NCI-H1092 treated with DMSO at 0.1 percent for 48 hours (cell line): ENCODE data around the gene PHLDA2.
"Not testable (repeated sequence)": the region's sequence is repeated elsewhere in the genome, so short reads cannot be mapped to it uniquely, and the experiment has no call there.

Experiments used
- DNase-seq: peaks from one replicate; lab custom pipeline; 2025; lab: John Stamatoyannopoulos, UW

PHLDA2 gene

DNA sequence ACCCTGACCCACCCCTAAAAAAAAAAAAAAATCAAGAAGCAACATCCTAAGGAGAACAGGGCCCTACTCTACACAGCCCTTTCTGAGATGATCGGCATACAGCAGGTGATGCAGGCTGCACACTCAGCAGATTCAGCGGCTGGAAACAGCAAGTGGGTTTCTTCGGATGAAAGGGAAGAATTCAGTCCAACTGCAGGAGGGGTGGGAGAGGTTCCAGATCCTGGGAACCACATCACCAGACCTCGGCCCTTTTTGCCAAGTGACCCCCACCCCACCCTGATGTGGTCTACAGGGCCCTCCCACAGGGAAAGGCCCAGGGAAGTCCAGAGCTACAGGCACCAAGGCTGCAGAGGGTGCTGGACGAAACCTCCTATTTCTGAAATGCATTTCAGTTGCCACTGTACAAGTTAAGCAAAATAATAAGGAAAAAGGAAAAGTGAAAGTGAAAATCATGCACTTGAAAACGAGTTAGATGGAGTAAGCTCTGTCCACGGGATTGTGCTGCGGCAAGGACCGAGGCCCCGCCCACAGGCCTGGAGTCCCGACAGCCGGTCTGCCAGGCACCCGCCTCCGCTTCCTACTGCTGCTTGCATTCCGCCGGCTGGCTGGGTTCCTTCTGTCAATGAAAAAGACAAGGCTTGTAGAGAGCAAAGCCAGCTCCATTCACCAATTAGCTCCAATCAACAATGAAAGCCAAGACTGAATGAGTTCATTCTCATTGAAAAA lies 16.0 kb upstream of the PHLDA2 start:
- no peak for DNase-seq

DNA sequence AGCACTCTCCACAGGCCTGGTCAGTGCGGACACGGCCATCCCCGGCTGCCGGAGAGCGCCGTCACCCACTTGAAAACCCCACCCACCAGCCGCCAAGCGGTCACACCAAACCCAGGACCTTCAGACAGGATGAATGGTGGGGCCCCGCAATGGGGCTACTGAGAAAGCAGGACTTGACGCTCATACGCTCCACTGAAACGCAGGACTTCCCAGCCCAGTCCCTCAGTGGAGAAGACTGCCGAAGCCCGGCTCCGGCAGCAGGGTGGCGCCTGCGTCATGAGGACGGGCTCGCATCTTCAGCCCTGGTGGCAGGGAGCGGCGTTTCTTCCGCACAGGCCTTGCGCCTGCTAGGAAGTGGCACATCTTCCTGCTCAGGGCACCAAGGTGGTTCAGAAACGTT lies 15.3 kb upstream of the PHLDA2 start:
- DNase-seq: no peak

DNA sequence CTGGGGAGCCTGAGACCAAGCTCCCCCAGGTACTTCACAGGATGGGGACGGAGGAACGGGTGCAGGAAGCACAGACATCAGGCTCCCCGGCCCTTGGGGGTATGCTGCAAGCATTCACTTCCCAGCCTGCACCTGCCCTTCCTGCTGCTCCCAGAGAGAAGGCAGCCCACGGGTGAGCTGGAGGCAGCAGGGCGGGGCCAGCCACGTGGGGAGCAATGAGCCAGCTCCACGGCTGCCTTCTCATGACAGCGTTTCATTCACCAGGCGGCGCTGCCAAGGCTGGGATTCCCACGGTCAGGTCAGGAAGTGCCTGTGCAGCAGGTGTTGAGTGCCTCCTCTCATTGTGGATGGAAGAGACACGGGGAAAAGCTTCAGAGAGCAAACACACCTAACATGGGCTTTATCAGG lies 14.5 kb upstream of the PHLDA2 start:
- DNase-seq: no peak

- DNase-seq: no peak
Observed at GRCh38 chr11:2942872-2943710, 13.9 kb upstream of the PHLDA2 start.

- DNase-seq: no peak
Observed at GRCh38 chr11:2942447-2942846, 13.2 kb upstream of the PHLDA2 start.

DNA sequence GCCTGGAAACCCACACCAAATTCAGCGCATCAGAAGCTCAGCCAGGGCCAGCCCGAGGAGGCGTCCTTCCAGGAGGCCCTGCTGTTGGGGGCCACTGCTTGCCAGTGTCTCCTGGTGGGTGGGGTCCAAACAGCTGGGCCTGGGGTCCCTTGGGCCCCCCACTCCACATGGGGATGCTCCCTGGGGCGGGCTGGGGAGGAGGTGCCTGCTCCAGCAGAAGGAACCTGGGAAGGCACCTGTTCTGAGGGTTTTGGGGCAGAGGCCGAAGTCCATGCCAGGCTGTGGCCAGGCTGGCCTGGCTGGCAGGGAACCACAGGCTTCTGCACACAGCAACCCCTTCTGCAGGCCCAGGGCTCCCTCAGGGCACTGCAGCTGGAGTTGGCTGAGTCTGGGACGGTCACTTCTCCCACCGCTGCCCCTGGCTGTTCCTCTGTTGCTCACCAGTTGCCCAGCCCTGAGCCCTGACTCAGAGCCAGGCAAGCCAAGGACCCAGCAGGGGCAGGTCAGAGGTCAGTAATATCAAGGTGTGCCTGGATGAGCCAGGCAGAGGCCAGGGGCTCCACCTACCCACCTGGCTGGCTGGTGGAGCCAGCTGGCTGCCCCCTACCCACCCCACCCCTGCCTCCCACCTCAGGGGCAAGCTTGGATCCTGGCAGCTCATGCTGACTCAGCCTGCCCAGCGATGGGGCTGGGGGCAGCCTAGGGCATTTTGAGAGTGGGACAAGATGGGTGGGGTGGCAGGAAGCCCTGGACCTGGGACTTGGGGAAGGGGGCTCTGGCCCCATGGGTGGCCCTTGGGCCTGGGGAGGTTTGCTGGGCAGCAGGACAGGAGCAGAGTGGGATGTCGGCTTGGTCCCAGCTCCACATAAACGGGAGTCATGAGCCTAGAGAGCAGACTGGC lies 12.0 kb upstream of the PHLDA2 start:
- DNase-seq: no peak

DNA sequence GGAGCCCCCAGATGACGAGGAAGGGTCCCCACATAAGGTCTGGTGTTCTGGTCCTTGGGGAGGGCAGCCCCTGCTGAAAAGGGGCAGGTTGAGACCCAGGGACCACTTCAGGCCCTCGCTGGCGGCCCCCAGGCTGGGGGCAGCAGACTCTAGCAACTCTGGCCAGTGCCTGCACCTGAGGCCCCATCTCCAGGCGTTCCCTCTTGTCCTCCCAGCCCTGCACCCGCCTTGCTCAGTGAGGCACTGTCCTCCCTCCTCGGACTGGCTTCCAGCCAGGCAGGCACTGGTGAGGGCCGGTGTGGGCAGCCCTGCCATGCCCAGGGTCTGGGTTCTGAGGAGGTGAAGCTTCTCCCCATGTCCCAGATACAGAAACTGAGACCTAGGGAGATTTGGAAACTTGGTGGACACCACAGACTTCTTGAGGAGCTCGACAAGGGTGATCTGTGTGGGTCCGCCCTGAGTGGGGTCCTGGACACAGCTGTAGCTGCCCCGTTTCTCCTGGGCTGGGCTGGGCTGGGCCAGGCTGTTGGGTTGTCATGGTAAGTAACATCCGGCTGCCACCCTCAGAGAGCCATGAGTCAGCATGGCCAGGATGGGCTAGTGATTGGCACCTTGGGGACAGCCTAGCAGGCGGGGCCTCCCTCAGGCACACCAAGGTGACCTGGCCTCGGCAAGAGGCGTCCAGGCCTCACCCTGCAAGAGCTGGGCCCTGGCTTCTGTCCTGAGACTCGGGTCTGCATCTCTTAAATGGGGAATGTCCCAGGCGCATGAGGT lies 11.1 kb upstream of the PHLDA2 start:
- no peak for DNase-seq

DNA sequence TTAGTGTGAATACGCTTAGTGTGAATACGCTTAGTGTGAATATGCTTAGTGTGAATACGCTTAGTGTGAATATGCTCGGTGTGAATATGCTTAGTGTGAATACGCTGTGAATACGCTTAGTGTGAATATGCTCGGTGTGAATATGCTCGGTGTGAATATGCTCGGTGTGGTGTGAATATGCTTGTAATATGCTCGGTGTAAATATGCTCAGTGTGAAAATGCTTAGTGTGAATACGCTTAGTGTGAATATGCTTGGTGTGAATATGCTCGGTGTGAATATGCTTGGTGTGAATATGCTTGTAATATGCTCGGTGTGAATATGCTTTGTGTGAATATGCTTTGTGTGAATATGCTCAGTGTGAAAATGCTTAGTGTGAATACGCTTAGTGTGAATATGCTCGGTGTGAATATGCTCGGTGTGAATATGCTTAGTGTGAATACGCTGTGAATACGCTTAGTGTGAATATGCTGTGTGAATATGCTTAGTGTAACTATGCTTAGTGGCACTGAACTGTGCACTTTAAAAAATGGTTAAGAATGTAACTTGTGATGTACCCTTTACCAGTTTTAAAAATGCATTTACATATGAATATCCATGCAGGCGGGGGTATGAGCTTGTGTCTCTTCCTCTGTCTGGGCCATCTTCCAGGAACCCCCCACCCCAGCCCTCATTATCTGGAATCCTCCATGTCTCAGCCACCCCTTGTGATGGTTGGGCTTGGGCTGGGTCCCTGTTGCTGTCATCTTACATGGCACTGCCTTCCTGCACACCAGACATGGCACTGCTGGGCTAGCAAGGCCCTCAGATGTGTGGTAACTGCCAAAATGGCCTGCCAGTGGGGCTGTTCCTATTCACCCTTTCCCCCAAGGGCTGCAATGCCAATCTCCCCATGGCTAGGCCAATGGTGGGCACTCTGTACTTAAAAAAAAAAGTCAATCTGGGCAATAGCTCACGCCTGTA lies 9.5 kb upstream of the PHLDA2 start:
- DNase-seq: not testable (repeated sequence)

DNA sequence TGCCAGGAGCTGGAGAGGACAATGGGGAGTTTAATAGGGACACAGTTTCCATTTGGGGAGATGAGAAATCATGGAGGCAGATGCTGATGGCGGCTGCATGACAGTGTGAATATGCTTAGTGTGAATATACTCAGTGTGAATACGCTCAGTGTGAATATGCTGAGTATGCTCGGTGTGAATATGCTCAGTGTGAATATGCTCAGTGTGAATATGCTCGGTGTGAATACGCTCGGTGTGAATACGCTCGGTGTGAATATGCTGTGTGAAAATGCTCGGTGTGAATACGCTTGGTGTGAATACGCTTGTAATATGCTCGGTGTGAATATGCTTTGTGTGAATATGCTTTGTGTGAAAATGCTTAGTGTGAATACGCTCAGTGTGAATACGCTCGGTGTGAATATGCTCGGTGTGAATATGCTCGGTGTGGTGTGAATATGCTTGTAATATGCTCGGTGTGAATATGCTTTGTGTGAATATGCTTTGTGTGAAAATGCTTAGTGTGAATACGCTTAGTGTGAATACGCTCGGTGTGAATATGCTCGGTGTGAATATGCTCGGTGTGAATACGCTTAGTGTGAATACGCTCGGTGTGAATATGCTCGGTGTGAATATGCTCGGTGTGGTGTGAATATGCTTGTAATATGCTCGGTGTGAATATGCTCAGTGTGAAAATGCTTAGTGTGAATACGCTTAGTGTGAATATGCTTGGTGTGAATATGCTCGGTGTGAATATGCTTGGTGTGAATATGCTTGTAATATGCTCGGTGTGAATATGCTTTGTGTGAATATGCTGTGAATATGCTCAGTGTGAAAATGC lies 8.6 kb upstream of the PHLDA2 start:
- not testable (repeated sequence) for DNase-seq

GRCh38 chr11:2934611-2935239 lies 5.5 kb upstream of the PHLDA2 start:
- DNase-seq: no peak

DNA sequence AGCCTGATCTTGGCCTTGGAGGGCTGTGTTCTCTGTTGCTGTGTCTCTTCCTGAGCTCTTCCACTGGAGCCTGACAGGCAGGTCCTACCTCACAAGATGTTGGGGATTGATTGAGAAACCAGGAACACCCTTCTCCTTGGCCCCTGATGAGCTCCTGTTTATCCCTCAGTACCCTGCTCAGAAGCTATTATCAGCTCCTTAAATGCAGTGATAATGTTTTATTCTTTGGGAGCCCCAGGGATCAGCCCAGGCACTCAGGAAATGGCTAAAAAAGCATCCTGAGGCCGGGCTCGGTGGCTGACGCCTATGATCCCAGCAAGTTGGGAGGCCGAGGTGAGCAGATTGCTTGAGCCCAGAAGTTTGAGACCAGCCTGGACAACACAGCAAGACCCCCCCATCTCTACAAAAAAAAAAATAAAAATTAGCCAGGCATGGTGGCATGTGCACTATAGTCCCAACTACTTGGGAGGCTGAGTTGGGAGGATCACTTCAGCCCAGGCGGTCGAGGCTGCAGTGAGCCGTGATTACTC lies 4.9 kb upstream of the PHLDA2 start:
- no peak for DNase-seq

GRCh38 chr11:2933375-2934020 lies 4.3 kb upstream of the PHLDA2 start:
- no peak for DNase-seq

GRCh38 chr11:2932850-2933251 lies 3.6 kb upstream of the PHLDA2 start:
- DNase-seq: no peak

DNA sequence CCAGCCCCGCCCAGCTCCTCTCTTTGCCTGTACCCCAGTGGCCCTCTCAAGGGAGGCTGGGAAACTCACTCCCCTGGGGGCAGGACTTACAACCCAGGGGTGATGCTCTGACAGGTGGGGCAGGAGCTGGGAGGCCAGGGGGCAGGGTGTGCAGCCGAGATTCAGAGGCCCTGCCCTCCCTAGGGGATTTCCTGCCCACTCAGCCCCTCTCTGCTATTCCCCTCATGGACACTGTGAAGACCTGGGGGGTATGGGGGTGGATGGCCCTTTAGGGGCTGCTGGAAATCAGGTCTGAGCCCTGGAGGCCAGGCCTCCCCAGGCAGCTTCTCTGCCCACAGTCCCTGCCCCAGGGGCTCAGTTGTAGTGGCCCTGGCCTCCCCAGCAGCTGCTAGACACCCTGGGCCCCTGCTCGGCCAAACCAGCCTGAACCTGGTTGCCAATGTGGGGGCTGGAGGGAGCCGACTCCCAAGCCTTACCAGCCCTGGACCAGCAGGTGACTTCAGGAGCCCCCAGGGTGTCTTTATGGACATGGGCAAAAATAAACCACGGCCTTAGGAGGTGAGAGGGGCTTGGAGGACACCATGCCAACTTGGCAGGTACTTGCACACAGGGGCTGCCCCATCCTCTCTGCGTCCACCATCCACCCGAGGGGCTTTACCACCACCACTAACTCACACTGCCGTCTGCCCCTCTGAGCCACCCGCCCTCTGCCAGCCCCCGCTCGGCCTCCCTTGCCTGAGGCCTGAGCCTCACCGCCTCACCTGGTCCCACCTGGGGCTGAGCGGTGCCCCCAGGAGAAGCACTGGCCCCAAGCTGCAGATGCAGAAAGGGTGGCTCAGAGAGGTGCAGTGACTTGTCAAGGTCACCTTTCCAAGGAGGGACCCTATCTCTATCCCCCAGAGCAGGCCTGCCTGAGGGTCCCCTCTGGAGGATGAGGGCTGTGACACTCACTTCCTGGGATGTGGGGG lies 2.8 kb upstream of the PHLDA2 start:
- no peak for DNase-seq

- DNase-seq: no peak
Observed at GRCh38 chr11:2931420-2931746, 2.2 kb upstream of the PHLDA2 start.

DNA sequence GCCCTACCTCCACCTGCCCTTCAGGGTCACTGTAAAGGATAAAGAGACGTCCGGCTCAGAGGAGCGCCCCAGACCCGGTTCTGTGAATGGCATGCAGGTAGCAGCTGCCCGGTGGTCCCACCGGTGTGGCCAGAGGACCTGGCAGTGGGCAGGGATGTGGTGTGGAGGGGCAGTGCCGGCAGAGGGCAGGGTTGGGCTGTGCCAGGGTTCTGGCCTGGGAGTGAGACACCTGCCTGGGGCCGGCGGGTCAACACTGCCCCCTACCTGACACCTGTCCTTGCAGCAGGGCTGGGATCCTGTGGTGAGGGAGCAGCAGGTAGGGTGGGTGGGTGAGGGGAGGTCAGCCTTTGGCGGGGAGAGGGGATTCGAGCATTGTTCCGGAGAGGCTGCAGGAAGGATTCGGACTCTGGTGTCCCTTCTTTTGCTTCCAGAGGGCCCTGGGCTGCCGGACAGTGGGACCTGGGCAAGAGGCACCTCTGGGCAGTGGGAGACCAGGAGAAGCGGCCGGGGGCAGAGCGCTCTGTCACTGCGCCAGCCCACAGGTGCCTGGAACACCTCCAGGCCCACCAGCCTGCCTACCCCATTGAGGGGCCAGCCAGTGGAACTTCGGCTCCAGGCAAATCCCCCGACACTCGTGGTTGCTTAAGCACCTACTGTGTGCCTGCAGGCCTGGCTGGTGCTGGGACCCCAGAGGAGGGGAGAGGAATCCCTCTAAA lies 1.6 kb upstream of the PHLDA2 start:
- DNase-seq: peak; percentile 80
